CD14-positive monocyte (primary cell): Measurements from ENCODE around the gene KLHL30. TPM values are rescaled to one million over a fixed set of nuclear protein-coding genes. Genes with fewer than 3 reads are reported as not detected.

Experiments used
- DNase-seq, 3 donors: peaks; one replicate each; pipeline ENCODE4 v3.0.0-alpha.2; 2011 to 2022
- H2AFZ ChIP-seq: 2 replicates; pipeline ENCODE4 v1.6.0; 2012; ENCODE audit warnings: mild to moderate bottlenecking, low read depth, low read length, inconsistent platforms; ENCODE audit not compliant: insufficient read depth, poor library complexity, severe bottlenecking
- H3K27ac ChIP-seq, 2 donors: 1 replicate in 1 of 2; 2 replicates in 1 of 2; pipeline ENCODE4 v1.5.1; 2012 to 2013; ENCODE audit warnings: low read length in 2 of 2, control low read depth in 1 of 2, inconsistent platforms in 1 of 2, low read depth in 1 of 2, mild to moderate bottlenecking in 1 of 2
- H3K27me3 ChIP-seq, 2 donors: one replicate each; pipeline versions ENCODE4 v1.6.0 to v1.6.1; 2011 to 2013; ENCODE audit warnings: low read length in 2 of 2; ENCODE audit not compliant: control insufficient read depth in 2 of 2, insufficient read depth in 2 of 2
- H3K36me3 ChIP-seq, 2 donors: replicated peaks in 1 of 2; 1 replicate in 1 of 2; 2 replicates in 1 of 2; pipeline versions ENCODE4 v1.5.1 to v1.6.1; 2012 to 2013; ENCODE audit warnings: low read length in 2 of 2, control low read depth in 1 of 2, inconsistent platforms in 1 of 2, mild to moderate bottlenecking in 1 of 2; ENCODE audit not compliant: insufficient read depth in 2 of 2, control insufficient read depth in 1 of 2
- H3K4me1 ChIP-seq, 2 donors: 1 replicate in 1 of 2; 2 replicates in 1 of 2; pipeline versions ENCODE4 v1.5.1 to v1.6.1; 2012 to 2013; ENCODE audit warnings: low read length in 2 of 2, control low read depth in 1 of 2, inconsistent platforms in 1 of 2, mild to moderate bottlenecking in 1 of 2, moderate library complexity in 1 of 2; ENCODE audit not compliant: insufficient read depth in 2 of 2, control insufficient read depth in 1 of 2
- H3K4me2 ChIP-seq: replicated peaks from 2 replicates; pipeline ENCODE3; 2012; ENCODE audit warnings: low read length, moderate library complexity, mild to moderate bottlenecking; ENCODE audit not compliant: poor library complexity, severe bottlenecking; ENCODE audit errors: extremely low read depth
- H3K4me3 ChIP-seq, 3 experiments: fragments of 200-600 bp in 1 of 3; sonication (generic) in 1 of 3; replicated peaks in 1 of 3; 1 replicate in 2 of 3; 2 replicates in 1 of 3; pipeline ENCODE4 v1.5.1; 2011 to 2013; ENCODE audit warnings: low read length in 3 of 3, mild to moderate bottlenecking in 3 of 3, control low read depth in 2 of 3, low read depth in 2 of 3, inconsistent platforms in 1 of 3, moderate library complexity in 1 of 3
- H3K79me2 ChIP-seq: 2 replicates; pipeline ENCODE4 v1.6.0; 2012; ENCODE audit warnings: mild to moderate bottlenecking, control low read depth, inconsistent platforms, low read length, moderate library complexity; ENCODE audit not compliant: insufficient read depth
- H3K9ac ChIP-seq: 2 replicates; pipeline ENCODE4 v1.6.0; 2017; ENCODE audit warnings: low read length, mild to moderate bottlenecking; ENCODE audit not compliant: insufficient read depth, poor library complexity, severe bottlenecking
- H3K9me3 ChIP-seq, 2 donors: replicated peaks in 1 of 2; 1 replicate in 1 of 2; 2 replicates in 1 of 2; pipeline versions ENCODE4 v1.5.1 to v1.6.1; 2012 to 2013; ENCODE audit warnings: low read length in 2 of 2, control low read depth in 1 of 2; ENCODE audit not compliant: control insufficient read depth in 1 of 2, insufficient read depth in 1 of 2
- H4K20me1 ChIP-seq: 2 replicates; pipeline ENCODE4 v1.6.0; 2012; ENCODE audit warnings: mild to moderate bottlenecking, low read length, control low read depth, moderate library complexity; ENCODE audit not compliant: insufficient read depth
- H3K27ac Mint-ChIP-seq, 7 donors: one replicate each; pipeline ENCODE4 v1.8.0; 2020; ENCODE audit warnings: mild to moderate bottlenecking in 7 of 7, mixed read lengths in 7 of 7, moderate library complexity in 6 of 7, inconsistent platforms in 2 of 7
- H3K27me3 Mint-ChIP-seq, 3 donors: one replicate each; pipeline ENCODE4 v1.8.0; 2021 to 2022; ENCODE audit warnings: low read depth in 3 of 3, mild to moderate bottlenecking in 3 of 3, mixed read lengths in 3 of 3, moderate library complexity in 3 of 3, inconsistent platforms in 1 of 3
- H3K36me3 Mint-ChIP-seq, 2 donors: one replicate each; pipeline ENCODE4 v1.8.0; 2020; ENCODE audit warnings: mixed read lengths in 2 of 2, inconsistent platforms in 1 of 2, mild to moderate bottlenecking in 1 of 2
- H3K4me1 Mint-ChIP-seq: one replicate; pipeline ENCODE4 v1.8.0; 2020; ENCODE audit warnings: mild to moderate bottlenecking, mixed read lengths
- H3K4me3 Mint-ChIP-seq, 2 donors: one replicate each; pipeline ENCODE4 v1.8.0; 2020; ENCODE audit warnings: mild to moderate bottlenecking in 2 of 2, mixed read lengths in 2 of 2, moderate library complexity in 1 of 2
- H3K9me3 Mint-ChIP-seq, 7 donors: one replicate each; pipeline ENCODE4 v1.8.0; 2020 to 2022; ENCODE audit warnings: mixed read lengths in 7 of 7, mild to moderate bottlenecking in 6 of 7, moderate library complexity in 6 of 7, inconsistent platforms in 2 of 7
- WGBS: methylation state at CpG from one replicate; pipeline ENCODE4 v1.1.5; 2013; ENCODE audit warnings: missing lambda C conversion rate; ENCODE audit not compliant: insufficient coverage; 5-methylcytosine and 5-hydroxymethylcytosine counted together
- intact Hi-C, 2 donors: fragments of 100-400 bp; cut with micrococcal nuclease; formaldehyde crosslinking; loops; one replicate each; pipeline versions ENCODE4 v1.15.0 to v1.15.1; 2023
- polyA plus RNA-seq, 3 donors: library from polyadenylated mRNA; depleted of rRNA in 1 of 3; unstranded in 2 of 3; stranded (reverse) in 1 of 3; fragments of 300-500 nt in 2 of 3; fragments of >200 nt in 1 of 3; fragmentation: Illumina TruSeq in 2 of 3; gene quantifications; 1 replicate in 2 of 3; 2 replicates in 1 of 3; pipeline ENCODE4 v1.2.3, GENCODE V29; 2012 to 2021
- TF ChIP-seq, protein P1 (sequence below): fragments of 200-600 bp; IDR thresholded peaks from one replicate; pipeline ENCODE4 v1.8.0; 2022; ENCODE audit warnings: antibody characterized with exemption, mild to moderate bottlenecking

The KLHL30 gene
- polyA plus RNA-seq, 3 donors: 0.01 to 0.14 TPM; not detected in 1

GRCh38 chr2:238173692-238174091, 35.2 kb downstream of the KLHL30 start:
- peaks cover 0 to 3% (median 1%) of the 10 kb centered on the region in 3 donors for H3K27me3 Mint-ChIP-seq
- no peaks in the 10 kb centered on the region for H4K20me1 ChIP-seq
- TF ChIP-seq, protein P1, sequence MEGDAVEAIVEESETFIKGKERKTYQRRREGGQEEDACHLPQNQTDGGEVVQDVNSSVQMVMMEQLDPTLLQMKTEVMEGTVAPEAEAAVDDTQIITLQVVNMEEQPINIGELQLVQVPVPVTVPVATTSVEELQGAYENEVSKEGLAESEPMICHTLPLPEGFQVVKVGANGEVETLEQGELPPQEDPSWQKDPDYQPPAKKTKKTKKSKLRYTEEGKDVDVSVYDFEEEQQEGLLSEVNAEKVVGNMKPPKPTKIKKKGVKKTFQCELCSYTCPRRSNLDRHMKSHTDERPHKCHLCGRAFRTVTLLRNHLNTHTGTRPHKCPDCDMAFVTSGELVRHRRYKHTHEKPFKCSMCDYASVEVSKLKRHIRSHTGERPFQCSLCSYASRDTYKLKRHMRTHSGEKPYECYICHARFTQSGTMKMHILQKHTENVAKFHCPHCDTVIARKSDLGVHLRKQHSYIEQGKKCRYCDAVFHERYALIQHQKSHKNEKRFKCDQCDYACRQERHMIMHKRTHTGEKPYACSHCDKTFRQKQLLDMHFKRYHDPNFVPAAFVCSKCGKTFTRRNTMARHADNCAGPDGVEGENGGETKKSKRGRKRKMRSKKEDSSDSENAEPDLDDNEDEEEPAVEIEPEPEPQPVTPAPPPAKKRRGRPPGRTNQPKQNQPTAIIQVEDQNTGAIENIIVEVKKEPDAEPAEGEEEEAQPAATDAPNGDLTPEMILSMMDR: no peak
- no peak overlapping the region for H2AFZ ChIP-seq
- H3K27me3 ChIP-seq: no peaks in the 10 kb centered on the region
- no peaks in the 10 kb centered on the region for H3K9me3 ChIP-seq
- WGBS: no CpG with 5 or more reads among the region's 2 CpGs
- intact Hi-C loops: no loop called here
- DNase-seq: no peak
- no peaks in the 10 kb centered on the region for H3K9me3 Mint-ChIP-seq
- H3K4me1 Mint-ChIP-seq: peaks cover 7% of the 10 kb centered on the region
- H3K9ac ChIP-seq: no peak overlapping the region
- peaks cover 87 to 98% of the 10 kb centered on the region in 2 donors for H3K36me3 ChIP-seq
- no peak overlapping the region for H3K4me3 ChIP-seq
- no peak overlapping the region for H3K27ac ChIP-seq
- no peaks in the 10 kb centered on the region for H3K4me1 ChIP-seq
- H3K36me3 Mint-ChIP-seq: peaks cover 84 to 95% of the 10 kb centered on the region in 2 donors
- H3K79me2 ChIP-seq: no peaks in the 10 kb centered on the region
- no peak overlapping the region for H3K27ac Mint-ChIP-seq
- H3K4me2 ChIP-seq: no peak overlapping the region
- H3K4me3 Mint-ChIP-seq: no peak overlapping the region

DNA sequence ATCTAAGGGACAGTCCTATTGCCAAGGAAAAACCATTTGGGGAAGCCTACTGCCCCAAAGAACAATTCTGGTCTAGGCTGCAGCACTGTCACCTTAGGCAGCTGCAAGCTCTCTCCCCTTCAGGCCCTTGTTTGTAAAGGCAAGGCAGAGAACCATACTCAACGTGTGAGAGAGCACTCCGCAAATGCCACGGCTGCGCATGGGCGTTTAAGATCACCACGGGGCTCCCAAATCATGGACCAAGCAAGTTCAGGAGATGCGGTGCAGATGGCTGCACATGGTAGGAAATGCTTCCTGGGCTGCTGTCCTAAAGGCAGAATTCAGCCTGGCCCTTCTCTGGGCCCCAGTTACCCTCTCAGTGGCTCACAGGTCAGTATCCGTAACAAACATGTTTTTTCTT, 35.8 kb downstream of the KLHL30 start:
- Mint-ChIP-seq H3K4me3 (no peak overlapping the region), H3K27me3 (peaks cover 0 to 3% (median 1%) of the 10 kb centered on the region in 3 donors), H3K27ac (no peak overlapping the region), H3K9me3 (no peaks in the 10 kb centered on the region), H3K4me1 (peaks cover 7% of the 10 kb centered on the region), H3K36me3 (peaks cover 84 to 95% of the 10 kb centered on the region in 2 donors)
- H3K79me2 ChIP-seq: no peaks in the 10 kb centered on the region
- no peak overlapping the region for H3K9ac ChIP-seq
- H3K4me1 ChIP-seq: no peaks in the 10 kb centered on the region
- H4K20me1 ChIP-seq: no peaks in the 10 kb centered on the region
- no peak overlapping the region for H3K4me2 ChIP-seq
- no peaks in the 10 kb centered on the region for H3K9me3 ChIP-seq
- no peak overlapping the region for H2AFZ ChIP-seq
- TF ChIP-seq, protein P1: no peak
- peaks cover 88 to 98% of the 10 kb centered on the region in 2 donors for H3K36me3 ChIP-seq
- WGBS: 100% methylated on average over 8 of the region's 8 CpGs
- no peak overlapping the region for H3K27ac ChIP-seq
- H3K27me3 ChIP-seq: no peaks in the 10 kb centered on the region
- no peak overlapping the region for H3K4me3 ChIP-seq
- DNase-seq: no peak
- intact Hi-C loops: no loop called here
